DOHH2 (cell line): ENCODE measurements around the gene RANBP10.

Source experiments
- CTCF ChIP-seq: fragments of 200-600 bp; sonication (generic); IDR thresholded peaks from one replicate; pipeline ENCODE4 v1.5.1; 2014; ENCODE audit warnings: antibody characterized with exemption, mild to moderate bottlenecking, low read depth, low read length; ENCODE audit not compliant: poor library complexity, severe bottlenecking
- EZH2phosphoT487 ChIP-seq: fragments of 200-600 bp; sonication (generic); IDR thresholded peaks from 2 replicates; pipeline ENCODE4 v1.6.1; 2017; ENCODE audit warnings: borderline replicate concordance, mild to moderate bottlenecking, antibody characterized with exemption, low read length, moderate library complexity, mixed read lengths

- TF ChIP-seq CTCF (no peak), EZH2phosphoT487 (no peak)
Measured at GRCh38 chr16:67707210-67707609, 99.2 kb downstream of the RANBP10 start.
